SKM-1 treated with dmso at 0.1 percent for 144 hours (cell line): ENCODE results near the gene IQGAP1.
A peak's percentile ranks its signal among the peaks of the same experiment; 100 is the strongest.
"Not testable (repeated sequence)": the region's sequence is repeated elsewhere in the genome, so short reads cannot be mapped to it uniquely, and the experiment has no call there.

Experiments
- DNase-seq: peaks from one replicate; lab custom pipeline; 2025; ENCODE audit not compliant: unreplicated experiment; lab: John Stamatoyannopoulos, UW

IQGAP1 gene

GRCh38 chr15:90409587-90409986 is 21.5 kb downstream of the IQGAP1 start:
- not testable (repeated sequence) for DNase-seq

GRCh38 chr15:90410316-90410715 is 22.3 kb downstream of the IQGAP1 start:
- DNase-seq: not testable (repeated sequence)

GRCh38 chr15:90411176-90411575 is 23.1 kb downstream of the IQGAP1 start:
- no peak for DNase-seq

GRCh38 chr15:90412356-90413194 is 24.5 kb downstream of the IQGAP1 start:
- DNase-seq: peak; percentile 78

GRCh38 chr15:90413411-90414379 is 25.7 kb downstream of the IQGAP1 start:
- DNase-seq: no peak

GRCh38 chr15:90414408-90415028 is 26.5 kb downstream of the IQGAP1 start:
- no peak for DNase-seq

GRCh38 chr15:90416052-90416451 is 28.0 kb downstream of the IQGAP1 start:
- not testable (repeated sequence) for DNase-seq

GRCh38 chr15:90418627-90419026 is 30.6 kb downstream of the IQGAP1 start:
- DNase-seq: no peak

- DNase-seq: no peak
Measured at GRCh38 chr15:90419206-90419605, 31.2 kb downstream of the IQGAP1 start.

- DNase-seq: no peak
Measured at GRCh38 chr15:90419738-90420406, 31.8 kb downstream of the IQGAP1 start.

GRCh38 chr15:90420451-90420850 is 32.4 kb downstream of the IQGAP1 start:
- DNase-seq: no peak

GRCh38 chr15:90421527-90421926 is 33.5 kb downstream of the IQGAP1 start:
- DNase-seq: no peak

- no peak for DNase-seq
Measured at GRCh38 chr15:90422043-90422442, 34.0 kb downstream of the IQGAP1 start.

- DNase-seq: no peak
Measured at GRCh38 chr15:90422936-90423335, 34.9 kb downstream of the IQGAP1 start.

- no peak for DNase-seq
Measured at GRCh38 chr15:90423801-90424319, 35.8 kb downstream of the IQGAP1 start.

GRCh38 chr15:90425726-90426346 is 37.8 kb downstream of the IQGAP1 start:
- no peak for DNase-seq

GRCh38 chr15:90427185-90427584 is 39.1 kb downstream of the IQGAP1 start:
- no peak for DNase-seq

- no peak for DNase-seq
Measured at GRCh38 chr15:90432253-90432652, 44.2 kb downstream of the IQGAP1 start.

GRCh38 chr15:90435652-90436337 is 47.8 kb downstream of the IQGAP1 start:
- DNase-seq: no peak
